Gastrocnemius medialis (tissue), 4 donors: ENCODE data around the gene FOXL2NB.

ENCODE experiments used
- POLR2A ChIP-seq, 2 donors: fragments of 450-650 bp; IDR thresholded peaks; one replicate each; pipeline ENCODE4 v1.6.1; 2017; ENCODE audit warnings: antibody characterized with exemption in 2 of 2, mild to moderate bottlenecking in 2 of 2, moderate library complexity in 2 of 2
- TF ChIP-seq, protein P1 (sequence below), 5 experiments: fragments of 450-650 bp in 3 of 5; fragments of 200-600 bp in 2 of 5; sonication (generic) in 2 of 5; IDR thresholded peaks in 4 of 5; conservative IDR thresholded peaks in 1 of 5; 1 replicate in 4 of 5; 2 replicates in 1 of 5; pipeline ENCODE4 v1.5.1; 2016 to 2019; ENCODE audit warnings: antibody characterized with exemption in 5 of 5, mild to moderate bottlenecking in 3 of 5, moderate library complexity in 3 of 5

DNA sequence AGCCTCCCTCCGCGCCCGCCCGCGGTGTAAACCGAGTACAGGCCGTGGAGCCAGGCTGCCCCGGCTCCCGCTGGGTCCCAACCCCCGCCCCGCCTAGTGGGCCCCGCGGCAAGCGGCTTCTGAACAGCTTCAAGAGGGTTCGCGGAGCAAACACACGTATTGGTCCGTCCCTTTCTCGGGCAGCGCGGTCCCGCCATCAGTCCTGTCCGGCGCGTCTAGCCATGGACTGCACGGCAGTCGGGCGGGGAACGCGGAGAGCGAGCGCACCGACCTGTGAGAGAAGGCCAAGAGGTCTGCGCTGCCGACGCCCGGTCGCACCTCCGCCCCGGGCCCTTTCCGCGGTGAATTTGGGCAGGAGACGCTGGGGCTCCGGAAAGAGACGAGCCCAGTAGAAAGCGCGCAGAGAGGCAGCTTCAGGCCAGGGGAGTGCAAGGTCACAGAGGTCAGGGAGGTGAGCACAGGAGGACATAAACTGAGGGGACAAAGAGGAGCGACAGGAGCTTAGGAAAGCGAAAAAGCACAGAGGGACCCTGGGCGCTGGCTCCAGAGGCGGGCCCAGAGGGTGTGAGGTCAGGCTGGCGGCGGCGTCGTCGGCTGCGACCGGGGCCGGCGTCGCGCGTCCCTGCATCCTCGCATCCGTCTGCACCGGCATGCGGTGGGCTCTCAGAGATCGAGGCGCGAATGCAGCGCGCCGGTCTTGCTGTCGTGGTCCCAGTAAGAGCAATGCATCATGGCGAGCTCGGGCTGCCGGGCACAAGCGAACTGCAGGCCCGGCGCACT is 1.9 kb upstream of the FOXL2NB start:
- TF ChIP-seq, protein P1, sequence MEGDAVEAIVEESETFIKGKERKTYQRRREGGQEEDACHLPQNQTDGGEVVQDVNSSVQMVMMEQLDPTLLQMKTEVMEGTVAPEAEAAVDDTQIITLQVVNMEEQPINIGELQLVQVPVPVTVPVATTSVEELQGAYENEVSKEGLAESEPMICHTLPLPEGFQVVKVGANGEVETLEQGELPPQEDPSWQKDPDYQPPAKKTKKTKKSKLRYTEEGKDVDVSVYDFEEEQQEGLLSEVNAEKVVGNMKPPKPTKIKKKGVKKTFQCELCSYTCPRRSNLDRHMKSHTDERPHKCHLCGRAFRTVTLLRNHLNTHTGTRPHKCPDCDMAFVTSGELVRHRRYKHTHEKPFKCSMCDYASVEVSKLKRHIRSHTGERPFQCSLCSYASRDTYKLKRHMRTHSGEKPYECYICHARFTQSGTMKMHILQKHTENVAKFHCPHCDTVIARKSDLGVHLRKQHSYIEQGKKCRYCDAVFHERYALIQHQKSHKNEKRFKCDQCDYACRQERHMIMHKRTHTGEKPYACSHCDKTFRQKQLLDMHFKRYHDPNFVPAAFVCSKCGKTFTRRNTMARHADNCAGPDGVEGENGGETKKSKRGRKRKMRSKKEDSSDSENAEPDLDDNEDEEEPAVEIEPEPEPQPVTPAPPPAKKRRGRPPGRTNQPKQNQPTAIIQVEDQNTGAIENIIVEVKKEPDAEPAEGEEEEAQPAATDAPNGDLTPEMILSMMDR (IDR thresholded peaks at IDR 0.05 in 4 of 5, conservative IDR thresholded peaks at IDR 0.05 in 1 of 5): no peak
- TF ChIP-seq POLR2A (IDR thresholded peaks at IDR 0.05): no peak
